ENCODE results near the gene ARRDC1. TPM values are rescaled to one million over a fixed set of nuclear protein-coding genes. Genes with fewer than 3 reads are reported as not detected.

ARRDC1 gene
- total RNA-seq, 1 experiment from 2014 or later, result 77.5 TPM

GRCh38 chr9:137581361-137582285, 23.9 kb upstream of the ARRDC1 start:
- TF ChIP-seq EZH2phosphoT487 (IDR thresholded peaks at IDR 0.05; ENCODE audit: borderline replicate concordance, low read length), result no peak
- TF ChIP-seq EZH2 (IDR thresholded peaks at IDR 0.05; ENCODE audit: low read length, unreplicated experiment), result no peak
- Histone ChIP-seq H3K9me3 (ENCODE audit: low read length) (no peaks in the 10 kb centered on the region), H3K4me3 (ENCODE audit: low read length) (no peak overlapping the region), H2AFZ (ENCODE audit: low read length) (no peak overlapping the region), H3K79me2 (ENCODE audit: low read length) (peaks cover 20% of the 10 kb centered on the region), H3K9me2 (replicated peaks; ENCODE audit: low read length) (no peaks in the 10 kb centered on the region), H4K20me1 (ENCODE audit: low read length) (no peaks in the 10 kb centered on the region), H3K4me2 (ENCODE audit: low read length) (no peak overlapping the region), H3K27ac (ENCODE audit: low read length) (no peak overlapping the region), H3K4me1 (ENCODE audit: insufficient read depth, low read length) (peaks cover 12% of the 10 kb centered on the region; the same call in 1 of the 2 replicates), H3K36me3 (ENCODE audit: low read depth, low read length) (no peaks in the 10 kb centered on the region; the same call in 1 of the 2 replicates), H3F3A (ENCODE audit: low read length, unreplicated experiment) (no peaks in the 10 kb centered on the region), H3K27me3 (ENCODE audit: low read length) (no peaks in the 10 kb centered on the region), H3K9ac (ENCODE audit: low read length) (no peak overlapping the region)
- ATAC-seq, result no peak
- BruUV-seq (replicated peaks), result no TSS peak
- ChIA-PET POLR2A (ENCODE audit: unreplicated experiment) (no interaction called here), CTCF (no interaction called here)
- intact Hi-C loops (cut with micrococcal nuclease), result no loop called here
- DNase-seq, result no peak

- H4K20me1 ChIP-seq (ENCODE audit: low read length), result no peaks in the 10 kb centered on the region
- no TSS peak for BruUV-seq (replicated peaks)
- peaks cover 7% of the 10 kb centered on the region; the same call in 1 of the 2 replicates for H3K4me1 ChIP-seq (ENCODE audit: insufficient read depth, low read length)
- H3K27me3 ChIP-seq (ENCODE audit: low read length), result no peaks in the 10 kb centered on the region
- CTCF ChIA-PET, result no interaction called here
- intact Hi-C loops (cut with micrococcal nuclease), result no loop called here
- no peaks in the 10 kb centered on the region; the same call in 1 of the 2 replicates for H3K36me3 ChIP-seq (ENCODE audit: low read depth, low read length)
- ATAC-seq (no peak), DNase-seq (no peak)
- no peak overlapping the region for H3K9ac ChIP-seq (ENCODE audit: low read length)
- H3F3A ChIP-seq (ENCODE audit: low read length, unreplicated experiment), result no peaks in the 10 kb centered on the region
- H2AFZ ChIP-seq (ENCODE audit: low read length), result no peak overlapping the region
- H3K27ac ChIP-seq (ENCODE audit: low read length), result no peak overlapping the region
- H3K79me2 ChIP-seq (ENCODE audit: low read length), result peaks cover 13% of the 10 kb centered on the region
- POLR2A ChIA-PET (ENCODE audit: unreplicated experiment), result no interaction called here
- H3K9me2 ChIP-seq (replicated peaks; ENCODE audit: low read length), result no peaks in the 10 kb centered on the region
- no peak overlapping the region for H3K4me3 ChIP-seq (ENCODE audit: low read length)
- H3K9me3 ChIP-seq (ENCODE audit: low read length), result no peaks in the 10 kb centered on the region
- TF ChIP-seq CTCF (conservative IDR thresholded peaks at IDR 0.05; ENCODE audit: low read depth, low read length), result peak; percentile 51
- no peak for TF ChIP-seq EZH2 (IDR thresholded peaks at IDR 0.05; ENCODE audit: low read length, unreplicated experiment)
- TF ChIP-seq EZH2phosphoT487 (IDR thresholded peaks at IDR 0.05; ENCODE audit: borderline replicate concordance, low read length), result no peak
- H3K4me2 ChIP-seq (ENCODE audit: low read length), result no peak overlapping the region
Measured at GRCh38 chr9:137582286-137582860, 23.1 kb upstream of the ARRDC1 start.

GRCh38 chr9:137583347-137583746, 22.1 kb upstream of the ARRDC1 start:
- H3F3A ChIP-seq (ENCODE audit: low read length, unreplicated experiment), result no peaks in the 10 kb centered on the region
- no peak overlapping the region for H2AFZ ChIP-seq (ENCODE audit: low read length)
- H3K9ac ChIP-seq (ENCODE audit: low read length), result no peak overlapping the region
- H3K27me3 ChIP-seq (ENCODE audit: low read length), result no peaks in the 10 kb centered on the region
- no peaks in the 10 kb centered on the region for H4K20me1 ChIP-seq (ENCODE audit: low read length)
- peaks cover 4% of the 10 kb centered on the region; the same call in 1 of the 2 replicates for H3K4me1 ChIP-seq (ENCODE audit: insufficient read depth, low read length)
- DNase-seq (no peak), ATAC-seq (no peak)
- peaks cover 9% of the 10 kb centered on the region; the same call in 1 of the 2 replicates for H3K36me3 ChIP-seq (ENCODE audit: low read depth, low read length)
- CTCF ChIA-PET, result no interaction called here
- H3K4me3 ChIP-seq (ENCODE audit: low read length), result no peak overlapping the region
- intact Hi-C loops (cut with micrococcal nuclease), result no loop called here
- POLR2A ChIA-PET (ENCODE audit: unreplicated experiment), result no interaction called here
- no peaks in the 10 kb centered on the region for H3K9me3 ChIP-seq (ENCODE audit: low read length)
- no peaks in the 10 kb centered on the region for H3K9me2 ChIP-seq (replicated peaks; ENCODE audit: low read length)
- peaks cover 9% of the 10 kb centered on the region for H3K79me2 ChIP-seq (ENCODE audit: low read length)
- H3K27ac ChIP-seq (ENCODE audit: low read length), result no peak overlapping the region
- no peak for TF ChIP-seq EZH2phosphoT487 (IDR thresholded peaks at IDR 0.05; ENCODE audit: borderline replicate concordance, low read length)
- no peak for TF ChIP-seq CTCF (conservative IDR thresholded peaks at IDR 0.05; ENCODE audit: low read depth, low read length)
- TF ChIP-seq EZH2 (IDR thresholded peaks at IDR 0.05; ENCODE audit: low read length, unreplicated experiment), result no peak
- H3K4me2 ChIP-seq (ENCODE audit: low read length), result no peak overlapping the region
- no TSS peak for BruUV-seq (replicated peaks)
